Measurements from ENCODE around the gene TMEM143. TPM values are rescaled to one million over a fixed set of nuclear protein-coding genes. Genes with fewer than 3 reads are reported as not detected.
"Not testable (repeated sequence)": the region's sequence is repeated elsewhere in the genome, so short reads cannot be mapped to it uniquely, and the experiment has no call there.

TMEM143 gene
- polyA plus RNA-seq, 1 donor from 2014 or later: 16.2 TPM

DNA sequence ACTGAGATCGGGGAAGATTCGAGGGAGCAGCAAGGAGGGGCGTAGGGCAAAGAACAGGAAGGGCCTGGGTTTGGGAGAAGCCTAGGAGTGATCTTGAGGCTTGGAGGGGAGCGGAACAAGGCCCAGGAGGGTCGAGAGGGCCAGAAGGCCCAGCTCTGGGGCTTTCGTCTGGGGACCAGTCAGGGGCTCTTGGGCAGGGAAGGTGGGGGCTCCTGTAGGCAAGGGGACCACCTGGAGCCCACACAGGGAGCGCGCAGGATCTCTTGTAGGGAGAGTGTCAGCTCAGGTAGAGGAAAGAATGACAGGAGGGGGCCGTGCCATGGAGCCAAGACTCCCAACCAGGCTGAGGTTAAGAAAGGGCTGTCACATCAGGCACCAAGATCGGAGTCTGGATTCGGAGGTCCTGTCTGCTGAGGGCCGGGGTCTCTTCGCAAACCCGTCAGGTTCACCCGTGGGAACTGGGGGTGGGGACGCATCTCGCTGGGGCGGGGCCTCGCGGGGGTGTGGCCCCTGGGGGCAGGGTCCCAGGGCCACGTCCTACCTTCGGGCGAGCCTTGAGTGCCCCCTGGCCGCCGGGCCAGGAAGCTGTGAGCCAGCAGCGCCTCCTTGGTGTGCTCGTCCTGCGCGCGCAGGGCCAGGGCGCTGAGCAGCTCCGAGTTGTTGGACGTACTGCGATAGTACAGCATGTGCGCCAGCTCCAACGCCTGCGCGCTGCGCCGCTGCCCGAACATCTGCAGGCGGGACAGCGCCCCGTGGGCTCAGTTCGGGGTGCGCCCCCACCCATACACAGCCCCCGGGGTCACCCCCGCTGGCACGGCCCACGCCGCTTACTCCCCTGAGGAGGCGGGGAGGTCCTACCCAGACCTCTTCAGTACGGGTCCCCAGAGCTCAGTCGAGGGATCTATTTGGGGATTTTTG, 30.0 kb downstream of the TMEM143 start:
- H3K36me3 Mint-ChIP-seq: peaks cover 10% of the 10 kb centered on the region
- no peaks in the 10 kb centered on the region for H3K9me3 Mint-ChIP-seq
- H3K27ac Mint-ChIP-seq: peak overlapping the region; percentile 88 to 100 (median 99)
- H3K4me3 Mint-ChIP-seq: peak overlapping the region; percentile 91 to 100 (median 98)
- H3K27me3 Mint-ChIP-seq: no peaks in the 10 kb centered on the region
- peaks cover 17 to 31% (median 29%) of the 10 kb centered on the region in 3 donors for H3K4me1 Mint-ChIP-seq

DNA sequence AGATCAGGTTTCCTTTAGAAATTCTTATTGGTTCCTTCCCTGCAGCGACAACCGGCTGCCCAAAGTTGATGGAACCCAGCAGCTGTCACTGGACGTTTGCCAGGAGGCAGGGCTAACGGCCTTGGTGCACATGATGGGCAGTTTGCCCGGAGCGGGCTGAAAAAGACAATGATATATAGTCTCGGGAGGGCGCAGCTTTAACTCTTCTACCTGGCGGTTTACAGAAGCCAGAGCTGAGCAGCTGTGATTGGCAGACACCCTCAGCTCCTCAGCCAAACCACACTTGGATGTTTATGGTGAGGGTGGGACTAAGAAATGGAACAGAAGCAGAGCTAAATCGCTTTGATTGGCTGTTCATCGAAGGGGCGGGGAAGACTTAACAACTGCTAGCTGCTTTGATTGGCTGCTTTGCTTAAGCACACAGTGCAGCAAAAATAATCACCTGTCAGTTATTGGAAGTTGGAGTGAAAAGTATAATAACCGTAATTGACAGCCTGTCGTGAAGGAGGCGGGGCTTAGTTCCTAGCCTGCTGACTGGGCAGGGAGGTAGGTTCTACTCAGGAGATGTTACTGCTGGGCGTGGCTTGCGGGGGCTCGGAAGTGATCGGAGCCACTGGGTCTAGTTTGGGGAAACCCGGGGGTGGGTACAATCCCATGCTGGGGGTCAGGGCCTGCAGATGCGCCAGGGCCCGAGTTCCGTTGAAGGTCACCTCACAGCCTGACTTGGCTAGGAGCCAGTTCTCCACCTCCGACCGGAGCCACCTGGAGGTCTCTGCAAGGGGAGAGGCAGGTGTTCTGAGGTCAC, 30.9 kb downstream of the TMEM143 start:
- Mint-ChIP-seq H3K9me3 (no peaks in the 10 kb centered on the region), H3K4me3 (peak overlapping the region; percentile 91 to 100 (median 98)), H3K27me3 (no peaks in the 10 kb centered on the region), H3K4me1 (peaks cover 17 to 35% (median 31%) of the 10 kb centered on the region in 3 donors), H3K27ac (peak overlapping the region; percentile 88 to 100 (median 99)), H3K36me3 (peaks cover 12% of the 10 kb centered on the region)

DNA sequence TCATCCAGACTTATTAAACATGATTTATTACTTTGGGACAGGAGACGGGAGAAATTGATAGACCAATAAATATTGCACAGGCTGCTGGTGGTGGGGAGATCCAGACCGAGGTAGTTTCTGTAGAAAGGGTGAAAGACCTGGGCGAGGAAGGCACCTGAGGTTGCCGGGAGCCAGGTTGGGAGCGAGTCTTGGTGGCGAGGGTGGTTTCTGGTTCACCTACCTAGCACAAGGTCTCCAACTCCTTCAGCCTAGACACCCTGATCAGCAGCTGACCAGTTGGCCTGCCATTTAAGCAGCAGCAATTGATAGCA, 31.4 kb downstream of the TMEM143 start:
- Mint-ChIP-seq H3K27me3 (no peaks in the 10 kb centered on the region), H3K36me3 (peaks cover 12% of the 10 kb centered on the region), H3K4me1 (peaks cover 17 to 37% (median 35%) of the 10 kb centered on the region in 3 donors), H3K4me3 (peak overlapping the region; percentile 91 to 100 (median 98)), H3K9me3 (no peaks in the 10 kb centered on the region), H3K27ac (peak overlapping the region; percentile 88 to 100 (median 99))

DNA sequence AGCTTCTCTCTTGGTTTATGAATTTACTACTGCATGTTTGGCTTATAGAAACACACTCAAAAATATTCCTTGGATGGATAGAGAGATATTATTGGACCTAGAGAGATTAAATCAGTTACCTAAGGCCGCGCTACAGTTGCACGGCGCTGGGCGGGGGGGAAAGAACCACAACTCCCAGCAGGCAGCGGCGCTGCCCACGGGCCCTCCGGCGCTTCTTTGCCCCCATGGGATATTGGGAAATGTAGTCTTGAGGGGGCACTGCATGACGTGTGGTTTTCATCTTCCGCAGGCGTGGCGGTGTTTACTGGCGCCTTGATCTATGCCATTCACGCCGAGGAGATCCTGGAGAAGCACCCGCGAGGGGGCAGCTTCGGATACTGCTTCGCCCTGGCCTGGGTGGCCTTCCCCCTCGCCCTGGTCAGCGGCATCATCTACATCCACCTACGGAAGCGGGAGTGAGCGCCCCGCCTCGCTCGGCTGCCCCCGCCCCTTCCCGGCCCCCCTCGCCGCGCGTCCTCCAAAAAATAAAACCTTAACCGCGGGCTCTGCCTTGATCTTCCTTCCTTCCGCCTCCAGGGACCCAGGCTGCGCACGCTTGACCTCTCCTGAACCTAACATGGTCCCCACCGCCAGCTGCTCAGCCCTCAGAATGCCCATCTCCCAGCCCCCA, 33.6 kb downstream of the TMEM143 start:
- Mint-ChIP-seq H3K27ac (peak overlapping the region; percentile 94 to 97 (median 96)), H3K27me3 (no peaks in the 10 kb centered on the region), H3K9me3 (no peaks in the 10 kb centered on the region), H3K4me1 (peaks cover 18 to 41% (median 38%) of the 10 kb centered on the region in 3 donors), H3K36me3 (peaks cover 14% of the 10 kb centered on the region), H3K4me3 (peak overlapping the region; percentile 78 to 94 (median 92))

DNA sequence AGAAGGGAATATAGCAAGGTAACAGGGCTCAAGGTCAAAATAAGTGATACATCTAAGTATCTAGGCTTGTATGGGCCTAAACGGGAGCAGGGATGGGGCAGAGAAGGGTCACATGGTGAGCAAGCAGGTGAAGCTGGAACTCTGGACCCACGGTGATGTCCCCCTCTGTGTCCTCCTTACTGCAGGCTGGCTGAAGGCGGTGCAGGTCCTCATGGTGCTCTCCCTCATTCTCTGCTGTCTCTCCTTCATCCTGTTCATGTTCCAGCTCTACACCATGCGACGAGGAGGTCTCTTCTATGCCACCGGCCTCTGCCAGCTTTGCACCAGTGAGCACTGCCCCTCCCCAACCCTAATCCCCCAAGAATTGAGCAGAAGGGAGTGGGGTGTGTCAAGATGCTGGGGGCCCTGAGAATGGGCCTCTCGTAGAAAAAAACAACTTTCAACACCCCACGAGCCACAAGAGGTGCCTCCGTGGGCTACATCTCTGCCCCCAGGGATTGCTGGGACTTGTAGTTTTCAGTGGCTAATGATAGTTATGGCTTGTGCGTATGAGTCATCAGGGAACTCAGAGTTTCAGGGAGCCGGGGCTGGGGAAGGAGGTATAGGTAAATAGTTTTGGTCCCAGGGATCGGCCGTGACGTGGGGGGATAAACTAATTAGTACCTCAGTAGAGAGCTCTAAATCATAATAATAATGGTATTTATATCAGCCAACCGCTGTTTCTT, 34.4 kb downstream of the TMEM143 start:
- Mint-ChIP-seq H3K36me3 (peaks cover 17% of the 10 kb centered on the region), H3K4me1 (peaks cover 22 to 45% (median 42%) of the 10 kb centered on the region in 3 donors), H3K9me3 (no peaks in the 10 kb centered on the region), H3K4me3 (peak overlapping the region; percentile 78 to 94 (median 92)), H3K27me3 (no peaks in the 10 kb centered on the region), H3K27ac (peak overlapping the region; percentile 94 to 97 (median 96))

DNA sequence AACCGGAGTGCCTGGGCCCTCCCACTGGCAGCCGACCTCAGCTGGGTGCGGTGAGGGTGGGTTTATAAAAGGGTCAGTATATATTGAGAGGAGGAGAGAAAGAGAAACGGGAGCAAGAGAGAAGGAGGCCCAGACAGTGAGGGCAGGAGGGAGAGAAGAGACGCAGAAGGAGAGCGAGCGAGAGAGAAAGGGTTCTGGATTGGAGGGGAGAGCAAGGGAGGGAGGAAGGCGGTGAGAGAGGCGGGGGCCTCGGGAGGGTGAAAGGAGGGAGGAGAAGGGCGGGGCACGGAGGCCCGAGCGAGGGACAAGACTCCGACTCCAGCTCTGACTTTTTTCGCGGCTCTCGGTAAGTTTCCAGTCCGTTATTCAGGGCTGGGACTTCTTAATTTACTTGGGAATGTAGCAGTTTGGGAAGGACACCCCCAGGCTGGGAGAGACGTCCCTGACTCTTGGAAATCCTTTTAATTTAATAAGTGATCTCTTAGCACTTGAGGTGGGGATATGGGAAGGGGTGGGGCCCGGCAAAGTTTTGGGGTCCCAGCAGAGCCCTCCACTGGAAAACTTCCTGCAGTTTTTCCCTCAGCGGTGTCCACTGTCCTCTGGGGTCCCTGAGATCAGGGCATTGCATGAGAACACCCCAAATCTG, 38.4 kb downstream of the TMEM143 start, which contains the start of gene EMP3:
Gene EMP3, plus strand, starts transcription at position 288 of the 646 bp plus-strand sequence. CDS start 1,293 bp downstream, outside the sequence.
- Mint-ChIP-seq H3K27me3 (no peaks in the 10 kb centered on the region), H3K9me3 (no peaks in the 10 kb centered on the region), H3K4me3 (peak within 1 kb of the TSS; percentile 83 to 98 (median 96)), H3K36me3 (peaks cover 19% of the 10 kb centered on the region), H3K27ac (peak within 1 kb of the TSS; percentile 99 to 100 (median 99)), H3K4me1 (peaks cover 40 to 51% (median 50%) of the 10 kb centered on the region in 3 donors)

DNA sequence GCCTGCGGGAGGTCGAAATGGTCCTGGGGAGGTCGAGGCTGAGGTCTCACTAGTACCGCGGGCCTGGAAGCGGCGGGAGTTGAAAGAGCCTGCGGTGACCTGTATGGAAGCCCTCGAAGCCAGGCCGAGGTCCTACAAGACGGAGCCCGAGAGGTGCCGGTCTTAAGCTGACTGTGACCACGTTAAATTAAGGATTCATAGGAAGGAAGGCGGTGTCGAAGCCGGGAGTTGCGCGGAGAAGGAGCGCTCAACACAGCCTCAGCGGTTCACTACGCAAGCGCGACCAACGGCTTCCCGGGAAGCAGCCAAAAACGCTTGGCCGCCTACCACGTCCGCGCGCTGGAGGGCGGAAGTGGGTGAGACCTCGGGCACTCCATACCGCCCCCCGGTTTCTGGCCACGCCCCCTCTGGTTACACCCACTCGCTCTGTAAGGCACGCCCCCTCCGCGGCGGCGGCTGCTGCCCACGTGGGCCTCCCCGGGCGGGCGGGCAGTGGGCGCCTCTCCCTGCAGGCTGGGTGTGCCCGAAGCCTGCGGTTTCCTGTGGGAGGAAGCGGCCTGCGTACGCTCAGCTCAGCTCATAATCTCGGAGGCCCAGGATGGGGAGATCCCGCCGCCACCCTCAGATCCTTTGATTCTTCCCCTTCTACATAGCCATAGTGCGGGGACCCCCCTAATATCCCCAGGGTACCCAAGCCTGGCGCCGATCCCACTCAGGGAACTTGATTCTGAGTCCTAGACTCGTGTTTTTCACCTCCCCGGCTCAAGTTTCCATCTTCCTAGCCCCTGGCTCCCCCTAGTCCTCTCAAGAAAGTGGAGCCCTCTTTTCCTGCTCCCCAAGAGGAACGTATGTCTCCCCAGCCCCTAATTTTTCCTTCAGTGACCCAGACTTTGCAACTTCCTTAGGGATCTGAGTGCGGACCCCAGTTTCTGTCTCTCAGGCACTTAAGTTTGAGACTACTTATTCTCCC, 41.8 kb downstream of the TMEM143 start:
- H3K9me3 Mint-ChIP-seq: no peaks in the 10 kb centered on the region
- peak overlapping the region; percentile 83 to 99 (median 96) for H3K4me3 Mint-ChIP-seq
- no peaks in the 10 kb centered on the region for H3K27me3 Mint-ChIP-seq
- H3K36me3 Mint-ChIP-seq: peaks cover 6% of the 10 kb centered on the region
- peak overlapping the region; percentile 99 to 100 (median 99) for H3K27ac Mint-ChIP-seq
- H3K4me1 Mint-ChIP-seq: peaks cover 30 to 33% (median 32%) of the 10 kb centered on the region in 3 donors

DNA sequence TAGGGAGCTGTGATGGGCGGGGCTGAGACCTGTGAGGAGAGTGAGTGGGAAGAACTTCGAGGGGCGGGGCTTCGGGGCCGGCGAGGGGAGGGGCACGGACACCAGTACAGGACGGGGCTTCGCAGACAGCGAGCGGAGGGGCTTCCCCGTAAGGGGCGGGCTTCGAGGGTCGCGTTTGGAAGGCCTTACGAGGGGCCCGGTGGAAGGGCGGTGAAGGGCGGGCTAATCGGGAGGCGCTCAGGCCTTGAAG, 42.4 kb downstream of the TMEM143 start:
- Mint-ChIP-seq H3K27me3 (no peaks in the 10 kb centered on the region), H3K36me3 (peaks cover 6% of the 10 kb centered on the region), H3K4me3 (peak overlapping the region; percentile 83 to 99 (median 96)), H3K4me1 (peaks cover 30 to 32% (median 31%) of the 10 kb centered on the region in 3 donors), H3K9me3 (no peaks in the 10 kb centered on the region), H3K27ac (peak overlapping the region; percentile 99 to 100 (median 99))

DNA sequence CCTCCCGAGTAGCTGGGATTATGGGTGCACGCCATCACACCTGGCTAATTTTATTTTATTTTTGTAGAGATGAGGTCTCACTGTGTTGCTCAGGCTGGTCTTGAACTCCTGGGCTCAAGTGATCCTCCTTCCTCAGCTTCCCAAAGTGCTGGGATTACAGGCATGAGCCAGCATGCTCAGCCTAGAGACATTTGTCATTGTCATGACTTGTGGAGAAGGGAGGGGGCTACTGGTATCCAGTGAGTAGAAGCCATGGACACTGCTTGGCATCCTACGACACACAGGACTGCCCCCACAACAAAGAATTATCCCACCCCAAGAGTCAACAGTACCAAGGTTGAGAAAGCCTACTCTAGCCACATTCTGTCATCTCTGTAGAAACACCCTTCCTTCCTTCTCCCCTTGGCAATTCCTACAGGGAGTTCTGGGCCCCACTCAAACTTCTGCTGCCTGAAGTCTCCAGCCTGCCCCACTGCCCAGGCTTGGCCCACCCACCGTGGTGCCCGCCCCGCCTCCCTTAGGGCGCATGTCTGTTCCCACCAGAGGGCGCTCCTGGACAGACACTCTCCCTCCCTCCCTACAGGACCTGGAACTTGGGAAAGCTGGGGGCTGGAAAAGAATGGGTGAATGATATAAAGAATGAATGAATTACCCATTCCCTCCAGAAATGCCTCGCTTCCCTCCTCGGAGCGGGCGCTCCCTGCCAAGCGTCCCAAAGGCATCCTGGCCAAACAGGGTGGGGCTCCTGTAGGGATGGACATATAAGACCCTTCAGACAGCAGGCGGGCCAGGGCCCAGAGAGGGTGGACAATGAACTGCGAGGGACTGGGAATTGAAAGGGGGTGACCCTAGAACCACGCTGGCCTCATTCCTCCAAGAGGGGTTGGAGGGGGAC, 43.8 kb downstream of the TMEM143 start:
- Mint-ChIP-seq H3K4me3 (peak overlapping the region in 2 of 4 donors; percentile 83 to 99), H3K36me3 (peaks cover 3% of the 10 kb centered on the region), H3K27me3 (no peaks in the 10 kb centered on the region), H3K4me1 (peaks cover 26 to 28% (median 27%) of the 10 kb centered on the region in 3 donors), H3K27ac (peak overlapping the region; percentile 69 to 100 (median 99)), H3K9me3 (no peaks in the 10 kb centered on the region)

DNA sequence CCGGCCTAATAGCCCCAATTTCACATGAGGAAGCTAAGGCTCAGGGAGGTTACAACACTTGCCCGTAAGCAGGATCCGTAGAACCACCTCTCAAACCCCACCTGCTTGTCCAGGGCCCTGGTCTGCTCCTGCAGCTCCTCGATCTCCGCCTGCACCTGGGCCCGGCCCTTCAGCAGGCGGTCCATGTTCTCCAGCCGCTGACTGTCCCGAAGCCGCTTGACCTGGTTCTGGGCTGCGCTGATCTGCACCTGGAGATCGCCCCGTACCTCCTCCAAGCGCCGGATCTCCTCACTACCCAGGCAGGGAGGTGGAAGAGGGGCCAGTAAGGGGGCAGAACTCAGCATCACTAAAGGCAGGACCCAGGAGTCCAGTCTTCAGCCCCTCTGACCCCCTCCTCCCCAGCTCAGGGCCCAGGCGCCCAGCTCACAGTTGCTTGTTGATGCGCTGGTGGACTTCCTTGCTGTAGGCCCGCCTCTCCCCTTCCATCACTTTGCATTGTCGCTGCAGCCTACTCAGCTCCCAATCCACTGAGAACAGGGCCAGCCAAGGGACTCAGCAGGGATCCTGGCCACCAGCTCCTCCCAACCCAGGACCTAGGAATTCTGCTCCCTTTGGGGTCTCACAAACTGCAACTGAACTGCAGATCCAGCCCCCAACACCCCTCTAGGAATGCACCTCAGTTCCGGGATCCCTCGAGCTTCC, 45.3 kb downstream of the TMEM143 start:
- Mint-ChIP-seq H3K4me3 (no peak overlapping the region), H3K9me3 (no peaks in the 10 kb centered on the region), H3K36me3 (peaks cover under 1% of the 10 kb centered on the region), H3K27ac (peak overlapping the region in 1 of 3 donors; percentile 52), H3K27me3 (no peaks in the 10 kb centered on the region), H3K4me1 (peaks cover 17 to 22% (median 20%) of the 10 kb centered on the region in 3 donors)

DNA sequence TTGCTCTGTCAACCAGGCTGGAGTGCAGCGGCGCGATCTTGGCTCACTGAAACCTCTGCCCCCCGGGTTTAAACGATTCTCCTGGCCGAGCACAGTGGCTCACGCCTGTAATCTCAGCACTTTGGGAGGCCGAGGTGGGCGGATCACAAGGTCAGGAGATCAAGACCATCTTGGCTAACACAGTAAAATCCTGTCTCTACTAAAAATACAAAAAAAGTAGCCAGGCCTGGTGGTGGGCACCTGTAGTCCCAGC, 46.1 kb downstream of the TMEM143 start:
- not testable (repeated sequence) for H3K36me3 Mint-ChIP-seq, H3K4me3 Mint-ChIP-seq, H3K27me3 Mint-ChIP-seq, H3K9me3 Mint-ChIP-seq
- Mint-ChIP-seq H3K27ac (peak overlapping the region in 1 of 3 donors; percentile 52), H3K4me1 (peaks cover 12 to 16% (median 15%) of the 10 kb centered on the region in 3 donors)

DNA sequence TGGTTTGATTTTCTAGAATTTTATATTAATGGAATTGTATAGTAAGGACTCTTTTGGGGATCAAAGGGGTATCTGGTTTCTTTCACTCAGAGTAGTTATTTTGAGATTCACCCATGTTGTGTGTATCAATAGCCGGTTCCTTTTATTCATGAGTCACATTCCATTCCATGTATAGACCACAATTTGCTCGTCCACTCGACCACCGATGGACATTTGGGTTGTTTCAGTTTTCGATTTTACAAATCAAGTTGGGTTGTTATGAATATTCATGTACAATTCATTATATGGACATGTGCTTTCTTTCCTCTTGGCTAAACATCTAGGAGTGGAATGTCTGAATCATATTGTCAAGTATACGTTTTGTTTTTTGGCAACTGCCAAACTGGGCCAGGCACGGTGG, 48.0 kb downstream of the TMEM143 start:
- H3K27me3 Mint-ChIP-seq: no peaks in the 10 kb centered on the region
- H3K4me3 Mint-ChIP-seq: peak overlapping the region in 1 of 4 donors; percentile 5
- peaks cover 6 to 10% (median 9%) of the 10 kb centered on the region in 3 donors for H3K4me1 Mint-ChIP-seq
- no peak overlapping the region for H3K27ac Mint-ChIP-seq
- no peaks in the 10 kb centered on the region for H3K9me3 Mint-ChIP-seq
- H3K36me3 Mint-ChIP-seq: no peaks in the 10 kb centered on the region

Measured in IgD-negative memory B cell (primary cell).